Measurements from ENCODE around the gene PDE4B.
A peak's percentile ranks its signal among the peaks of the same experiment; 100 is the strongest.

The PDE4B gene

DNA sequence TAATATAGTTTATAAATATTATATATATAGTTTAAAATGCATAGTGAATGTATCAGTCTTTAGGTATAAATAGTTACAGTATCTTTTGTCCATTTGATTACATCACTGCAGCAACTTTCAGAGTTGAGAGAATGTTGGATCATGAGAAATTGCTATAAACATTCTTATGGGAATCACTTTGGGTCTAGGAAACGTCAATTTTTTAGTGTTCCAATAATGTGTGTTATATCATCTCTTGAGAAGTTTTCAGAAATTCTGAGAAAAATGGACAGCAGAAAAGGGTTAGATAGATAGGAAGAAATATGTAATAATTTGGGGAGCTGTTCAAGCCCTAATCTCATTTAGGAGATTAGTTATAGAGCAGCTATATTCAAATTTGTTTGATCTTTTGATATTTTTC is 556.1 kb downstream of the PDE4B start:
- Histone ChIP-seq H3K56ac (ENCODE audit: low read length) (no peak overlapping the region), H2BK120ac (ENCODE audit: low read depth, low read length) (no peak overlapping the region), H4K5ac (ENCODE audit: low read length) (no peak overlapping the region), H3K23ac (ENCODE audit: low read length) (no peak overlapping the region), H3K27me3 (ENCODE audit: insufficient read depth, low read length, poor library complexity) (no peaks in the 10 kb centered on the region), H3K79me2 (ENCODE audit: control insufficient read depth, insufficient read depth, low read length) (peaks cover 10% of the 10 kb centered on the region), H3K9ac (ENCODE audit: low read length) (no peak overlapping the region), H3K18ac (ENCODE audit: low read length) (no peak overlapping the region), H3K4ac (ENCODE audit: low read depth, low read length) (no peak overlapping the region), H2BK15ac (replicated peaks; ENCODE audit: low read depth) (no peak overlapping the region), H4K8ac (ENCODE audit: low read depth, low read length) (no peak overlapping the region), H3K36me3 (ENCODE audit: control insufficient read depth, insufficient read depth, low read length) (no peaks in the 10 kb centered on the region), H3K27ac (ENCODE audit: low read depth, low read length) (no peak overlapping the region), H3K4me2 (ENCODE audit: low read length) (no peak overlapping the region), H2AK5ac (ENCODE audit: low read length) (no peak overlapping the region), H3K4me1 (ENCODE audit: control insufficient read depth, low read depth, low read length) (peaks cover 27% of the 10 kb centered on the region), H3K4me3 (ENCODE audit: low read length) (no peak overlapping the region), H2BK5ac (ENCODE audit: low read length) (no peak overlapping the region), H3K79me1 (ENCODE audit: low read length) (no peaks in the 10 kb centered on the region)
- no CpG with 5 or more reads among the region's 1 CpG for WGBS (ENCODE audit: extremely low coverage, insufficient coverage, low lambda C conversion rate)
- no peak for DNase-seq

DNA sequence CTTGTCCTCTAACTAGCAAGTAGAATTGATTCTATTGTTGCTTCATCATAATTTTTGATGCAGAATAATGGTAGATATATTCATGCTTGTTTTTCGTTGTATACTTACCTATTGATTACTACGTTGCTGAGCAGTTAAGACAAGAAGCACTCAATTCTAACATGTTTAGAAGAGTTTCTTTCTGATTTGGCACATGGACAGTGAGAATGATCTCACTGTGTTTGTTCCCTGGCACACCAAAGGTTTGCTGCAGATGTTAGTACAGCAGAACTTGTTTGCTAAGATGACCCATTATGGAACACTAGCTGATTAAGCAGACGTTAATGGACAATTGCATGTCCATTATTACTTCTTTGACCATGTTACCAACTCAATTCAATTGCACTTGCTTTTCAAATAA is 556.5 kb downstream of the PDE4B start:
- peaks cover 29% of the 10 kb centered on the region for H3K4me1 ChIP-seq (ENCODE audit: control insufficient read depth, low read depth, low read length)
- no CpG with 5 or more reads among the region's 3 CpGs for WGBS (ENCODE audit: extremely low coverage, insufficient coverage, low lambda C conversion rate)

DNA sequence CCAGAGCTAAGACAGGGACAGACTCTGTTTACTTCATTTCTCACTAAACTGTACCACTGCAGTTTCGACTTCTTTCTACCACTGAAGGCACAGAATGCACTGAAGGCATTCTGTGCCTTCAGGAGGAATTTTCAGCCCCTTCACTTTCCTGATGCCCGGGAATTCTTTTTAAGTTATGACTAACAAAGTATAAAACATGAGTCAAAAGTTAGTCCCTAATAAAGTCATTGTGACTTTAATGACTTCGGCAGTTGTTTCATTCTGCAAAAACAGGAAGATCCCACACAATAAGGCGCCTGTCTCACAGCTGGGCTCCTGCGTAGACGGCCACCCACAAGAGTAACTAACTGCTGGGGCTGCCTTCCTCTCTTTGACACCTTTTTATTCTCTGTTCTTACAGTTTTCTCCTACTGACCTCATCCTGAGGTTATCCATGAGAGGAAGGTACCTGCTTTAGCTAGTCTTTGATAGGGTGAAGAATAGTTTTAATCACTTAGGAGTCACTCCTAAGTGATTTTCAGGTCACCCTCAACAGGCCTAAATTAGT is 557.4 kb downstream of the PDE4B start:
- Histone ChIP-seq H3K27ac (ENCODE audit: low read depth, low read length) (peak overlapping the region; percentile 93), H3K4ac (ENCODE audit: low read depth, low read length) (peak overlapping the region; percentile 4)
- no CpG with 5 or more reads among the region's 6 CpGs for WGBS (ENCODE audit: extremely low coverage, insufficient coverage, low lambda C conversion rate)

More for the DNA sequence above, 556.5 kb downstream of the PDE4B start:
- H3K18ac ChIP-seq (ENCODE audit: low read length): peak overlapping the region; percentile 87
- H2BK15ac ChIP-seq (replicated peaks; ENCODE audit: low read depth): peak overlapping the region; percentile 57
- H3K36me3 ChIP-seq (ENCODE audit: control insufficient read depth, insufficient read depth, low read length): no peaks in the 10 kb centered on the region
- H3K4me2 ChIP-seq (ENCODE audit: low read length): no peak overlapping the region
- no peak overlapping the region for H4K8ac ChIP-seq (ENCODE audit: low read depth, low read length)
- no peak overlapping the region for H3K4ac ChIP-seq (ENCODE audit: low read depth, low read length)
- peak overlapping the region; percentile 94 for H2BK5ac ChIP-seq (ENCODE audit: low read length)
- no peak overlapping the region for H4K5ac ChIP-seq (ENCODE audit: low read length)
- H3K79me2 ChIP-seq (ENCODE audit: control insufficient read depth, insufficient read depth, low read length): peaks cover 8% of the 10 kb centered on the region
- H3K9ac ChIP-seq (ENCODE audit: low read length): peak overlapping the region; percentile 27
- DNase-seq: no peak
- no peak overlapping the region for H3K23ac ChIP-seq (ENCODE audit: low read length)
- no peak overlapping the region for H3K4me3 ChIP-seq (ENCODE audit: low read length)
- H2AK5ac ChIP-seq (ENCODE audit: low read length): peak overlapping the region; percentile 73
- H3K27ac ChIP-seq (ENCODE audit: low read depth, low read length): peak overlapping the region; percentile 45
- peak overlapping the region; percentile 83 for H3K56ac ChIP-seq (ENCODE audit: low read length)
- H3K79me1 ChIP-seq (ENCODE audit: low read length): no peaks in the 10 kb centered on the region
- H2BK120ac ChIP-seq (ENCODE audit: low read depth, low read length): no peak overlapping the region
- no peaks in the 10 kb centered on the region for H3K27me3 ChIP-seq (ENCODE audit: insufficient read depth, low read length, poor library complexity)

DNA sequence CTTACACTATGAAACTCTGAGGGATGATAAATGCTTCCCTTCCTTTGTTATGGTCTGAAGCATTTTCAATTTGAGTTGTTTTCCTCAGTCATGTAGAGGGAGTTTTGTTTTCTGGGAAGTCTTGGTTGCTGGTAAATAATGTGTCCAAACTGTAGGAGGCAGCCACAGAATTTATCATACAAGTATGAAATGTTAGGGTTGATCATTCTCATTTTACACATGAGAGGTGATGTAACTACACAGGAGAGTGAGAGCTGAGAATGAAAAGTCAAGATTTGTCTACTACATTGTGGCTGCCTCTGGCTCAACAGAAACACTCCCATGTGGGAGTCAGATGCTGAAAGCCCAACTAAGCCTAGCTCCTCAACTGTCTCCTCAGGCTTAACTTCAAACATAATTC is 558.8 kb downstream of the PDE4B start:
- DNase-seq: no peak

More for the DNA sequence above, 557.4 kb downstream of the PDE4B start:
- peak overlapping the region; percentile 57 for H2BK15ac ChIP-seq (replicated peaks; ENCODE audit: low read depth)
- no peak overlapping the region for H4K5ac ChIP-seq (ENCODE audit: low read length)
- H3K79me2 ChIP-seq (ENCODE audit: control insufficient read depth, insufficient read depth, low read length): peaks cover 6% of the 10 kb centered on the region
- no peak overlapping the region for H3K23ac ChIP-seq (ENCODE audit: low read length)
- no peak overlapping the region for H3K4me3 ChIP-seq (ENCODE audit: low read length)
- no peak overlapping the region for H4K8ac ChIP-seq (ENCODE audit: low read depth, low read length)
- H2AK5ac ChIP-seq (ENCODE audit: low read length): no peak overlapping the region
- H3K36me3 ChIP-seq (ENCODE audit: control insufficient read depth, insufficient read depth, low read length): no peaks in the 10 kb centered on the region
- H3K27me3 ChIP-seq (ENCODE audit: insufficient read depth, low read length, poor library complexity): no peaks in the 10 kb centered on the region
- H3K4me1 ChIP-seq (ENCODE audit: control insufficient read depth, low read depth, low read length): peaks cover 29% of the 10 kb centered on the region
- DNase-seq: peak; percentile 86
- peak overlapping the region; percentile 95 for H3K18ac ChIP-seq (ENCODE audit: low read length)
- peak overlapping the region; percentile 88 for H2BK120ac ChIP-seq (ENCODE audit: low read depth, low read length)
- H3K9ac ChIP-seq (ENCODE audit: low read length): peak overlapping the region; percentile 53
- H3K56ac ChIP-seq (ENCODE audit: low read length): peak overlapping the region; percentile 77
- H3K79me1 ChIP-seq (ENCODE audit: low read length): no peaks in the 10 kb centered on the region
- H3K4me2 ChIP-seq (ENCODE audit: low read length): no peak overlapping the region
- H2BK5ac ChIP-seq (ENCODE audit: low read length): peak overlapping the region; percentile 84

DNA sequence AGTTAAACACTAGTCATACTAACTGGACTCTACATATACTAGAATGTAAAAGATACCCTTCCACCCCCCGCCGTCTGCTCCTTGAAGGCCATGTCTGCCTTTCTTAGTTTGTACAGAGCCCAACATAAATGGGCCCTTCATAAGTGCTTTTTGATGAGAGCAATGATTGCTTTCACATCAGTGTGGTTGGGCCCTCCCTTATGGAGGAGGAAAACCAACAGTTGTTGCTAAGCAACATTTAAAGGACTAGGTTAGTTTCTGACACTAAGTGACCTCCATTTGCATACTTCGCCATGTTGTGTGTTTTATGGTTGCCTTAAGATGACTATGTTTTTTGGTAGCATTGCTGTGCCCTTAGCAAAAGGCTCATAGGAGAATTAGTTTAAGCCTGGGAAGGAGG is 559.2 kb downstream of the PDE4B start:
- H3K4me2 ChIP-seq (ENCODE audit: low read length): no peak overlapping the region
- DNase-seq: peak; percentile 59

More for the DNA sequence above, 558.8 kb downstream of the PDE4B start:
- Histone ChIP-seq H3K23ac (ENCODE audit: low read length) (no peak overlapping the region), H2BK120ac (ENCODE audit: low read depth, low read length) (no peak overlapping the region), H2BK15ac (replicated peaks; ENCODE audit: low read depth) (peak overlapping the region; percentile 92), H2BK5ac (ENCODE audit: low read length) (peak overlapping the region; percentile 5), H3K27me3 (ENCODE audit: insufficient read depth, low read length, poor library complexity) (no peaks in the 10 kb centered on the region), H4K8ac (ENCODE audit: low read depth, low read length) (no peak overlapping the region), H3K4me3 (ENCODE audit: low read length) (no peak overlapping the region), H3K79me1 (ENCODE audit: low read length) (no peaks in the 10 kb centered on the region), H2AK5ac (ENCODE audit: low read length) (peak overlapping the region; percentile 58), H3K27ac (ENCODE audit: low read depth, low read length) (peak overlapping the region; percentile 21), H3K9ac (ENCODE audit: low read length) (no peak overlapping the region), H3K79me2 (ENCODE audit: control insufficient read depth, insufficient read depth, low read length) (peaks cover 4% of the 10 kb centered on the region), H4K5ac (ENCODE audit: low read length) (peak overlapping the region; percentile 61), H3K18ac (ENCODE audit: low read length) (peak overlapping the region; percentile 16), H3K56ac (ENCODE audit: low read length) (peak overlapping the region; percentile 35), H3K4ac (ENCODE audit: low read depth, low read length) (peak overlapping the region; percentile 71), H3K4me1 (ENCODE audit: control insufficient read depth, low read depth, low read length) (peaks cover 25% of the 10 kb centered on the region), H3K4me2 (ENCODE audit: low read length) (no peak overlapping the region), H3K36me3 (ENCODE audit: control insufficient read depth, insufficient read depth, low read length) (no peaks in the 10 kb centered on the region)

DNA sequence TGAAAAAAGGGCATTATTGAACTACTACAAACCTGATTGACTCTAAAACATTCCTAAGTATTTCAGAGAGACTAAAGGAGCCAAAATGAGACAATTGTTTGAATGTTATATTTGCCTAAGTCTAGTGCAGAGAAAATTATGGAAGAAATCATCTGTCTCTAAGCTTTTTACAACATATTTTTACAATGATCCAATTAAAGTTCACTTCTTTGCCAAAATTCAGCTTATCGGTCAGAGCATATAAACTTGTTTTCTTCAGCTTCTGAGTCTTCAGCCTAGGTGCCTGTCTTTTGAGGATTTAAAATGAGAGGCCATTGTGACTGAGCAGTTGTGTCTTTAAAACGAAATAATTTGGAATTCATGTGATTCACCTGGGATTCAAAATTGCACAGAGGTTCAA is 560.1 kb downstream of the PDE4B start:
- no peak overlapping the region for H3K4me2 ChIP-seq (ENCODE audit: low read length)
- H3K79me1 ChIP-seq (ENCODE audit: low read length): no peaks in the 10 kb centered on the region
- no peak overlapping the region for H3K9ac ChIP-seq (ENCODE audit: low read length)
- DNase-seq: no peak
- H2BK15ac ChIP-seq (replicated peaks; ENCODE audit: low read depth): no peak overlapping the region
- no CpG with 5 or more reads among the region's 2 CpGs for WGBS (ENCODE audit: extremely low coverage, insufficient coverage, low lambda C conversion rate)
- H3K4me1 ChIP-seq (ENCODE audit: control insufficient read depth, low read depth, low read length): peaks cover 27% of the 10 kb centered on the region
- H4K8ac ChIP-seq (ENCODE audit: low read depth, low read length): no peak overlapping the region
- peak overlapping the region; percentile 76 for H3K27ac ChIP-seq (ENCODE audit: low read depth, low read length)
- H3K56ac ChIP-seq (ENCODE audit: low read length): peak overlapping the region; percentile 86
- peaks cover 2% of the 10 kb centered on the region for H3K79me2 ChIP-seq (ENCODE audit: control insufficient read depth, insufficient read depth, low read length)
- H3K4me3 ChIP-seq (ENCODE audit: low read length): no peak overlapping the region
- no peaks in the 10 kb centered on the region for H3K27me3 ChIP-seq (ENCODE audit: insufficient read depth, low read length, poor library complexity)
- H2BK120ac ChIP-seq (ENCODE audit: low read depth, low read length): peak overlapping the region; percentile 8
- H2AK5ac ChIP-seq (ENCODE audit: low read length): no peak overlapping the region
- no peak overlapping the region for H3K23ac ChIP-seq (ENCODE audit: low read length)
- H4K5ac ChIP-seq (ENCODE audit: low read length): no peak overlapping the region
- peak overlapping the region; percentile 92 for H2BK5ac ChIP-seq (ENCODE audit: low read length)
- H3K4ac ChIP-seq (ENCODE audit: low read depth, low read length): no peak overlapping the region
- no peaks in the 10 kb centered on the region for H3K36me3 ChIP-seq (ENCODE audit: control insufficient read depth, insufficient read depth, low read length)
- H3K18ac ChIP-seq (ENCODE audit: low read length): peak overlapping the region; percentile 33

More for the DNA sequence above, 559.2 kb downstream of the PDE4B start:
- no peak overlapping the region for H2BK15ac ChIP-seq (replicated peaks; ENCODE audit: low read depth)
- peak overlapping the region; percentile 17 for H3K56ac ChIP-seq (ENCODE audit: low read length)
- peak overlapping the region; percentile 71 for H3K4ac ChIP-seq (ENCODE audit: low read depth, low read length)
- H4K8ac ChIP-seq (ENCODE audit: low read depth, low read length): no peak overlapping the region
- H3K18ac ChIP-seq (ENCODE audit: low read length): peak overlapping the region; percentile 16
- peak overlapping the region; percentile 27 for H2AK5ac ChIP-seq (ENCODE audit: low read length)
- peaks cover 27% of the 10 kb centered on the region for H3K4me1 ChIP-seq (ENCODE audit: control insufficient read depth, low read depth, low read length)
- H3K23ac ChIP-seq (ENCODE audit: low read length): no peak overlapping the region
- H3K79me2 ChIP-seq (ENCODE audit: control insufficient read depth, insufficient read depth, low read length): peaks cover 3% of the 10 kb centered on the region
- no peak overlapping the region for H3K27ac ChIP-seq (ENCODE audit: low read depth, low read length)
- no peaks in the 10 kb centered on the region for H3K79me1 ChIP-seq (ENCODE audit: low read length)
- H3K9ac ChIP-seq (ENCODE audit: low read length): no peak overlapping the region
- no peaks in the 10 kb centered on the region for H3K27me3 ChIP-seq (ENCODE audit: insufficient read depth, low read length, poor library complexity)
- H2BK120ac ChIP-seq (ENCODE audit: low read depth, low read length): peak overlapping the region; percentile 56
- H3K4me3 ChIP-seq (ENCODE audit: low read length): no peak overlapping the region
- H2BK5ac ChIP-seq (ENCODE audit: low read length): peak overlapping the region; percentile 5
- WGBS (ENCODE audit: extremely low coverage, insufficient coverage, low lambda C conversion rate): no CpG with 5 or more reads among the region's 3 CpGs
- peak overlapping the region; percentile 40 for H4K5ac ChIP-seq (ENCODE audit: low read length)
- H3K36me3 ChIP-seq (ENCODE audit: control insufficient read depth, insufficient read depth, low read length): no peaks in the 10 kb centered on the region

Measured in mesendoderm (in vitro differentiated cells).